ENCODE measurements around the gene MEPE. TPM values are rescaled to one million over a fixed set of nuclear protein-coding genes. Genes with fewer than 3 reads are reported as not detected.

MEPE gene
- not detected for polyA plus RNA-seq (2013, experiment 1 of 2)
- not detected for polyA plus RNA-seq (2013, experiment 2 of 2)

- H3K4me3 ChIP-seq (ENCODE audit: low read length): no peak within 1 kb of the TSS
- WGBS: 98% methylated on average over 2 of the region's 2 CpGs
Measured at GRCh38 chr4:87832669-87833068, at the start of gene MEPE. TSS of gene MEPE (plus strand) at chr4:87832969. CDS start at chr4:87834715, 1,746 bp downstream.

GRCh38 chr4:87783781-87784180 lies 49.0 kb upstream of the MEPE start:
- Histone ChIP-seq H3K27ac (ENCODE audit: low read depth, low read length) (no peak overlapping the region), H3K4me1 (ENCODE audit: insufficient read depth, low read length) (no peaks in the 10 kb centered on the region), H3K9ac (ENCODE audit: low read depth, low read length) (no peak overlapping the region), H3K9me3 (ENCODE audit: insufficient read depth, low read depth, low read length) (no peaks in the 10 kb centered on the region), H3K36me3 (ENCODE audit: insufficient read depth, low read length) (no peaks in the 10 kb centered on the region), H3K27me3 (ENCODE audit: insufficient read depth, low read length) (no peaks in the 10 kb centered on the region), H3K4me3 (ENCODE audit: low read length) (no peak overlapping the region)
- WGBS: 100% methylated on average over 1 of the region's 2 CpGs

More at GRCh38 chr4:87832669-87833068, at the start of gene MEPE:
- Histone ChIP-seq H3K27ac (ENCODE audit: low read depth, low read length) (no peak within 1 kb of the TSS), H3K27me3 (ENCODE audit: insufficient read depth, low read length) (no peaks in the 10 kb centered on the region), H3K36me3 (ENCODE audit: insufficient read depth, low read length) (no peaks in the 10 kb centered on the region), H3K9ac (ENCODE audit: low read depth, low read length) (no peak within 1 kb of the TSS), H3K4me1 (ENCODE audit: insufficient read depth, low read length) (no peaks in the 10 kb centered on the region), H3K9me3 (ENCODE audit: insufficient read depth, low read depth, low read length) (no peaks in the 10 kb centered on the region)

- 88% methylated on average over 15 of the region's 15 CpGs for WGBS
- no peak overlapping the region for H3K27ac ChIP-seq (ENCODE audit: low read depth, low read length)
- H3K9ac ChIP-seq (ENCODE audit: low read depth, low read length): no peak overlapping the region
- no peaks in the 10 kb centered on the region for H3K9me3 ChIP-seq (ENCODE audit: insufficient read depth, low read depth, low read length)
- H3K27me3 ChIP-seq (ENCODE audit: insufficient read depth, low read length): no peaks in the 10 kb centered on the region
- H3K4me3 ChIP-seq (ENCODE audit: low read length): no peak overlapping the region
- H3K4me1 ChIP-seq (ENCODE audit: insufficient read depth, low read length): no peaks in the 10 kb centered on the region
- no peaks in the 10 kb centered on the region for H3K36me3 ChIP-seq (ENCODE audit: insufficient read depth, low read length)
Measured at GRCh38 chr4:87785731-87786509, 46.8 kb upstream of the MEPE start.

GRCh38 chr4:87799301-87800113 lies 33.3 kb upstream of the MEPE start, which contains the start of gene IBSP:
TSS of gene IBSP (plus strand) at chr4:87799554. CDS start at chr4:87802362, 2,808 bp downstream.
- 74% methylated on average over 3 of the region's 4 CpGs for WGBS
- H3K27ac ChIP-seq (ENCODE audit: low read depth, low read length): no peak within 1 kb of the TSS

GRCh38 chr4:87802858-87803257 lies 29.9 kb upstream of the MEPE start:
- Histone ChIP-seq H3K9ac (ENCODE audit: low read depth, low read length) (no peak overlapping the region), H3K9me3 (ENCODE audit: insufficient read depth, low read depth, low read length) (no peaks in the 10 kb centered on the region)

More at GRCh38 chr4:87799301-87800113, 33.3 kb upstream of the MEPE start, which contains the start of gene IBSP:
- Histone ChIP-seq H3K27me3 (ENCODE audit: insufficient read depth, low read length) (no peaks in the 10 kb centered on the region), H3K9ac (ENCODE audit: low read depth, low read length) (no peak within 1 kb of the TSS), H3K4me3 (ENCODE audit: low read length) (no peak within 1 kb of the TSS), H3K36me3 (ENCODE audit: insufficient read depth, low read length) (no peaks in the 10 kb centered on the region), H3K9me3 (ENCODE audit: insufficient read depth, low read depth, low read length) (no peaks in the 10 kb centered on the region), H3K4me1 (ENCODE audit: insufficient read depth, low read length) (no peaks in the 10 kb centered on the region)

GRCh38 chr4:87803421-87803820 lies 29.3 kb upstream of the MEPE start:
- no peaks in the 10 kb centered on the region for H3K4me1 ChIP-seq (ENCODE audit: insufficient read depth, low read length)
- H3K36me3 ChIP-seq (ENCODE audit: insufficient read depth, low read length): no peaks in the 10 kb centered on the region
- no peak overlapping the region for H3K27ac ChIP-seq (ENCODE audit: low read depth, low read length)
- 83% methylated on average over 1 of the region's 2 CpGs for WGBS
- H3K9ac ChIP-seq (ENCODE audit: low read depth, low read length): no peak overlapping the region
- H3K9me3 ChIP-seq (ENCODE audit: insufficient read depth, low read depth, low read length): no peaks in the 10 kb centered on the region
- no peaks in the 10 kb centered on the region for H3K27me3 ChIP-seq (ENCODE audit: insufficient read depth, low read length)
- no peak overlapping the region for H3K4me3 ChIP-seq (ENCODE audit: low read length)

More at GRCh38 chr4:87802858-87803257, 29.9 kb upstream of the MEPE start:
- Histone ChIP-seq H3K27me3 (ENCODE audit: insufficient read depth, low read length) (no peaks in the 10 kb centered on the region), H3K4me1 (ENCODE audit: insufficient read depth, low read length) (no peaks in the 10 kb centered on the region), H3K36me3 (ENCODE audit: insufficient read depth, low read length) (no peaks in the 10 kb centered on the region), H3K27ac (ENCODE audit: low read depth, low read length) (no peak overlapping the region), H3K4me3 (ENCODE audit: low read length) (no peak overlapping the region)

GRCh38 chr4:87804871-87805270 lies 27.9 kb upstream of the MEPE start:
- no peaks in the 10 kb centered on the region for H3K36me3 ChIP-seq (ENCODE audit: insufficient read depth, low read length)
- no peaks in the 10 kb centered on the region for H3K4me1 ChIP-seq (ENCODE audit: insufficient read depth, low read length)
- H3K27ac ChIP-seq (ENCODE audit: low read depth, low read length): no peak overlapping the region
- no peaks in the 10 kb centered on the region for H3K27me3 ChIP-seq (ENCODE audit: insufficient read depth, low read length)
- WGBS: 78% methylated on average over 2 of the region's 2 CpGs
- H3K4me3 ChIP-seq (ENCODE audit: low read length): no peak overlapping the region
- H3K9me3 ChIP-seq (ENCODE audit: insufficient read depth, low read depth, low read length): no peaks in the 10 kb centered on the region
- no peak overlapping the region for H3K9ac ChIP-seq (ENCODE audit: low read depth, low read length)

- Histone ChIP-seq H3K36me3 (ENCODE audit: insufficient read depth, low read length) (no peaks in the 10 kb centered on the region), H3K9ac (ENCODE audit: low read depth, low read length) (no peak overlapping the region), H3K9me3 (ENCODE audit: insufficient read depth, low read depth, low read length) (no peaks in the 10 kb centered on the region), H3K27ac (ENCODE audit: low read depth, low read length) (no peak overlapping the region), H3K4me3 (ENCODE audit: low read length) (no peak overlapping the region), H3K4me1 (ENCODE audit: insufficient read depth, low read length) (no peaks in the 10 kb centered on the region), H3K27me3 (ENCODE audit: insufficient read depth, low read length) (no peaks in the 10 kb centered on the region)
- WGBS: 94% methylated on average over 2 of the region's 2 CpGs
Measured at GRCh38 chr4:87805971-87806370, 26.8 kb upstream of the MEPE start.

- no peaks in the 10 kb centered on the region for H3K27me3 ChIP-seq (ENCODE audit: insufficient read depth, low read length)
- no peaks in the 10 kb centered on the region for H3K4me1 ChIP-seq (ENCODE audit: insufficient read depth, low read length)
- no peak overlapping the region for H3K9ac ChIP-seq (ENCODE audit: low read depth, low read length)
- H3K4me3 ChIP-seq (ENCODE audit: low read length): no peak overlapping the region
- no peaks in the 10 kb centered on the region for H3K9me3 ChIP-seq (ENCODE audit: insufficient read depth, low read depth, low read length)
- H3K36me3 ChIP-seq (ENCODE audit: insufficient read depth, low read length): no peaks in the 10 kb centered on the region
- no peak overlapping the region for H3K27ac ChIP-seq (ENCODE audit: low read depth, low read length)
- WGBS: 92% methylated on average over 2 of the region's 3 CpGs
Measured at GRCh38 chr4:87806520-87806919, 26.2 kb upstream of the MEPE start.

- 80% methylated on average over 3 of the region's 3 CpGs for WGBS
- Histone ChIP-seq H3K4me3 (ENCODE audit: low read length) (no peak overlapping the region), H3K27me3 (ENCODE audit: insufficient read depth, low read length) (no peaks in the 10 kb centered on the region), H3K9ac (ENCODE audit: low read depth, low read length) (no peak overlapping the region), H3K36me3 (ENCODE audit: insufficient read depth, low read length) (no peaks in the 10 kb centered on the region), H3K9me3 (ENCODE audit: insufficient read depth, low read depth, low read length) (no peaks in the 10 kb centered on the region), H3K27ac (ENCODE audit: low read depth, low read length) (no peak overlapping the region), H3K4me1 (ENCODE audit: insufficient read depth, low read length) (no peaks in the 10 kb centered on the region)
Measured at GRCh38 chr4:87807402-87807801, 25.4 kb upstream of the MEPE start.

GRCh38 chr4:87811977-87812376 lies 20.8 kb upstream of the MEPE start:
- H3K27ac ChIP-seq (ENCODE audit: low read depth, low read length): no peak overlapping the region
- no peaks in the 10 kb centered on the region for H3K9me3 ChIP-seq (ENCODE audit: insufficient read depth, low read depth, low read length)
- H3K9ac ChIP-seq (ENCODE audit: low read depth, low read length): no peak overlapping the region
- H3K4me1 ChIP-seq (ENCODE audit: insufficient read depth, low read length): no peaks in the 10 kb centered on the region
- H3K36me3 ChIP-seq (ENCODE audit: insufficient read depth, low read length): no peaks in the 10 kb centered on the region
- no peaks in the 10 kb centered on the region for H3K27me3 ChIP-seq (ENCODE audit: insufficient read depth, low read length)
- no peak overlapping the region for H3K4me3 ChIP-seq (ENCODE audit: low read length)
- WGBS: 100% methylated on average over 1 of the region's 2 CpGs
